GM12891 (cell line): ENCODE measurements around the gene FANCI.

Source experiments
- POLR2A ChIP-seq: IDR thresholded peaks from 2 replicates; pipeline ENCODE4 v1.6.1; 2011; ENCODE audit warnings: low read depth, low read length, control low read depth
- POLR2AphosphoS5 ChIP-seq: IDR thresholded peaks from 2 replicates; pipeline ENCODE4 v1.6.1; 2011; ENCODE audit warnings: low read depth, low read length, control low read depth
- POU2F2 ChIP-seq: IDR thresholded peaks from 2 replicates; pipeline ENCODE4 v1.6.1; 2011; ENCODE audit warnings: low read depth, mild to moderate bottlenecking, control low read depth, low read length, moderate library complexity
- SPI1 ChIP-seq: IDR thresholded peaks from 2 replicates; pipeline ENCODE4 v1.6.1; 2011; ENCODE audit warnings: low read depth, low read length, control low read depth
- TAF1 ChIP-seq: IDR thresholded peaks from 2 replicates; pipeline ENCODE4 v1.6.1; 2011; ENCODE audit warnings: low read depth, low read length, control low read depth

GRCh38 chr15:89307791-89308190 lies 64.0 kb downstream of the FANCI start:
- TF ChIP-seq POLR2A (no peak), POLR2AphosphoS5 (no peak), TAF1 (no peak), POU2F2 (no peak), SPI1 (no peak)
